HL-60 (cell line): Measurements from ENCODE around the gene BBOX1.

ENCODE experiments used
- CTCF ChIP-seq: IDR thresholded peaks from one replicate; pipeline ENCODE4 v1.5.1; 2011; ENCODE audit warnings: low read length, control low read depth, inconsistent platforms; ENCODE audit not compliant: insufficient read depth
- REST ChIP-seq: IDR thresholded peaks from 2 replicates; pipeline ENCODE4 v1.6.1; 2012; ENCODE audit warnings: low read depth; ENCODE audit not compliant: insufficient replicate concordance

- no peak for TF ChIP-seq CTCF
- TF ChIP-seq REST: no peak
Measured at GRCh38 chr11:27013781-27014361, 26.7 kb upstream of the BBOX1 start.
